ENCODE results near the gene WBP2NL. TPM values are rescaled to one million over a fixed set of nuclear protein-coding genes. Genes with fewer than 3 reads are reported as not detected.

The WBP2NL gene
- polyA plus RNA-seq, 3 donors: 2.8 to 7.7 (median 7.7) TPM

- no peak for DNase-seq
Observed at GRCh38 chr22:42022162-42022847, 23.7 kb downstream of the WBP2NL start.

GRCh38 chr22:42025421-42025820, 26.8 kb downstream of the WBP2NL start:
- no peak for DNase-seq

- DNase-seq: no peak
Observed at GRCh38 chr22:42026705-42027104, 28.1 kb downstream of the WBP2NL start.

GRCh38 chr22:42033263-42034181, 34.9 kb downstream of the WBP2NL start:
- DNase-seq: no peak

- no peak for DNase-seq
Observed at GRCh38 chr22:42035256-42035655, 36.7 kb downstream of the WBP2NL start.

GRCh38 chr22:42039271-42039670, 40.7 kb downstream of the WBP2NL start:
- no peak for DNase-seq

- no peak for DNase-seq
Observed at GRCh38 chr22:42041784-42042183, 43.2 kb downstream of the WBP2NL start.

GRCh38 chr22:42050641-42051180, 52.1 kb downstream of the WBP2NL start:
- DNase-seq: no peak

GRCh38 chr22:42052765-42053164, 54.2 kb downstream of the WBP2NL start:
- DNase-seq: no peak

- no peak for DNase-seq
Observed at GRCh38 chr22:42056757-42057511, 58.3 kb downstream of the WBP2NL start.

- DNase-seq: no peak
Observed at GRCh38 chr22:42060489-42060888, 61.9 kb downstream of the WBP2NL start.

GRCh38 chr22:42061041-42061440, 62.5 kb downstream of the WBP2NL start:
- DNase-seq: no peak

GRCh38 chr22:42062506-42063170, 64.0 kb downstream of the WBP2NL start:
- DNase-seq: no peak

GRCh38 chr22:42064629-42065028, 66.0 kb downstream of the WBP2NL start:
- DNase-seq: no peak

- DNase-seq: no peak
Observed at GRCh38 chr22:42065438-42066125, 67.0 kb downstream of the WBP2NL start.

GRCh38 chr22:42066126-42066761, 67.7 kb downstream of the WBP2NL start:
- DNase-seq: no peak

- no peak for DNase-seq
Observed at GRCh38 chr22:42066937-42067336, 68.3 kb downstream of the WBP2NL start.

- no peak for DNase-seq
Observed at GRCh38 chr22:42067671-42068251, 69.2 kb downstream of the WBP2NL start.

GRCh38 chr22:42068291-42068690, 69.7 kb downstream of the WBP2NL start:
- no peak for DNase-seq
